BLaER1 treated with 17β-estradiol and CSF1 and Interleukin-3, amounts not matched to agents 10 nM and 100 nM (cell line): Measurements from ENCODE around the gene C3orf20.

ENCODE experiments used
- H3K27ac ChIP-seq, 11 experiments: shearing (Covaris generic); formaldehyde crosslinking; 2 replicates each; pipeline ENCODE4 v1.8.1; 2022
- H3K27me3 ChIP-seq, 11 experiments: shearing (Covaris generic); formaldehyde crosslinking; 2 replicates each; pipeline ENCODE4 v1.8.1; 2022
- H3K36me3 ChIP-seq, 11 experiments: shearing (Covaris generic); formaldehyde crosslinking; 2 replicates each; pipeline ENCODE4 v1.8.1; 2022
- H3K4me1 ChIP-seq, 10 experiments: shearing (Covaris generic); formaldehyde crosslinking; 2 replicates each; pipeline ENCODE4 v1.8.1; 2022
- H3K4me2 ChIP-seq, 11 experiments: shearing (Covaris generic); formaldehyde crosslinking; 2 replicates each; pipeline ENCODE4 v1.8.1; 2022
- H3K4me3 ChIP-seq, 10 experiments: shearing (Covaris generic); formaldehyde crosslinking; 2 replicates each; pipeline ENCODE4 v1.8.1; 2022
- H3K9ac ChIP-seq, 11 experiments: shearing (Covaris generic); formaldehyde crosslinking; 2 replicates each; pipeline ENCODE4 v1.8.1; 2022
- H3K9me3 ChIP-seq, 11 experiments: shearing (Covaris generic); formaldehyde crosslinking; replicated peaks in 1 of 11; 2 replicates each; pipeline ENCODE4 v1.8.1; 2022
- H4K20me1 ChIP-seq, 11 experiments: shearing (Covaris generic); formaldehyde crosslinking; 2 replicates each; pipeline ENCODE4 v1.8.1; 2022
- Cebpa-rat ChIP-seq, 11 experiments: shearing (Covaris generic); IDR thresholded peaks; 2 replicates each; pipeline ENCODE4 v1.8.1; 2022

The C3orf20 gene

DNA sequence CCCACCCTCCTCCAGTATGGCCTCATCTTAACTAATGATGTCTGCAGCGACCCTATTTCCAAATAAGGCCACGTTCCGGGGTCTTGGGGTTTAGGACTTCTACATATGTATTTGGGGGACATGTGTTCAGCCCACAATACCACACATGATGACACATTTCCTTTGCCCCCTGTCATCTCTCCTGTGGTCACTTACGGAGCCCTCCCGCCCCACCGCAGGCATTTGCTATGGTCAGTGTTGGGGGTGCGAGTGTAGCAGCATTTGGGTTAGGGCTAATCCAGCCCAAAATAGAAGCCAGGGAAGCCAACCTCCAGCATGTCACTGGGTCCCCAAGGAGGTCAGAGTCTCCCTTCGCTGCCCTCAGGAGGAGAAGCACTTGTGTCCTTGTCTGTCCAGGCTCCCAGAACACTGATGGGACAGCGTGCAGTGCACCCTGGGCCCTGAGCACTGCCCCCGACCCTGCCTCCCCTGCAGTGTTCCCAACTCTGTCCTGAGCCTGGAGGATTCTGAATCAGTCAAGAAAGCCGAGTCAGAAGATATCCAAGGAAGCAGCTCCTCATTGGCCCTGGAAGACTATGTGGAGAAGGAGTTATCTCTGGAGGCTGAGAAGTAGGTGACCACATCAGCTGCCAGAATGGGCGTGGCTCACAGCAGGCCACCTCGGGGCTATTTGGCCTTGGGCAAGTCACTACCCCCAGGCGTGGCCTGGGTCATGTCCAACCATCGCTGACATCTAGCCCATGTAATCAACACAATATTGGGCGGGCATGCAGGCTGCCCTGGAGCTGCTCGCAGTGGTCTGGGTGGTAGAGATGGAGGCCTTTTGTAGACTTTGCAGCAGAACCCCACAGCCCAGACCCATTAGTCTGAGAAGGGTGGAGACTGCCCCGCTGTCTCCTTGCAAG is 96.9 kb downstream of the C3orf20 start:
- peaks cover 5 to 54% (median 35%) of the 10 kb centered on the region in 10 experiments; a peak in 16 of 20 replicates for H3K4me1 ChIP-seq
- no peak overlapping the region for H3K27ac ChIP-seq
- TF ChIP-seq Cebpa-rat (IDR thresholded peaks at IDR 0.05), result no peak
- H3K4me2 ChIP-seq, result peak overlapping the region in 2 of 11 experiments; percentile 3 to 55; a peak in 1 of 22 replicates
- H3K9ac ChIP-seq, result no peak overlapping the region
- no peak overlapping the region for H3K4me3 ChIP-seq
- no peaks in the 10 kb centered on the region for H4K20me1 ChIP-seq
- no peaks in the 10 kb centered on the region for H3K27me3 ChIP-seq
- no peaks in the 10 kb centered on the region for H3K36me3 ChIP-seq
- H3K9me3 ChIP-seq, result no peaks in the 10 kb centered on the region

DNA sequence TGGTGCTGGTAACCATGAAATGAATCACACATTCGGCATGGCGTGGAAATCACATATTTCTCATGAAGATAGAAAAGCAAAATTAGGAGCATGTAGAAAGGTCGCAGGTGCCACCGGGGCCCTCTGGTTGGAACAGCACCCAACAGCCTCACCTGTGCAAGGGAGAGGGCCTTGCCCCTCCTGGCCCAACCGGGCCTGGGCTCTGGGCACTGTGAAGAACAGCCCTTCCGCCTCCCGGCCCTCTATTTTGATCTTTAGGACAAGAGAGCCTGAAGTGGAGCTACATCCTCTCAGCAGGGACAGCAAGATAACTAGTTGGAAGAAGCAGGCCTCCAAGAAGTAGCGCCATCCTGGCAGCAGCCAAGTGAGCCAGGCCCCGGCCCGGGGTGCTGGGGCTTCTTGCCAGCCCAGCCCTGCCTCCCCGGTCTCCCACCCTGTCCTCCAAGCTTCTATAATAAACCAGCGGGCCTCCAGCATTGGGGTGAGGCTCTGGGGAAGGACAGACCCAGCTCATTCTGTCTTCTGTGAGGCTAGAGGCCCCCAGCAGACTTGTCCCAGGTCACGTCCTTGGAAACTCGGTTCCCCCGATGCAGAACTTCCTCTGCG is 97.7 kb downstream of the C3orf20 start:
- H3K9me3 ChIP-seq, result peaks cover 0 to 3% (median 0%) of the 10 kb centered on the region in 11 experiments; a peak in 4 of 22 replicates
- H3K27ac ChIP-seq, result peak overlapping the region in 3 of 11 experiments; percentile 25 to 48 (median 28); a peak in 1 of 22 replicates
- H3K9ac ChIP-seq, result no peak overlapping the region
- no peak overlapping the region for H3K4me3 ChIP-seq
- no peaks in the 10 kb centered on the region for H3K27me3 ChIP-seq
- H3K4me2 ChIP-seq, result peak overlapping the region in 9 of 11 experiments; percentile 2 to 55 (median 42); a peak in 12 of 22 replicates
- no peak for TF ChIP-seq Cebpa-rat (IDR thresholded peaks at IDR 0.05)
- no peaks in the 10 kb centered on the region for H4K20me1 ChIP-seq
- no peaks in the 10 kb centered on the region for H3K36me3 ChIP-seq
- peaks cover 5 to 46% (median 32%) of the 10 kb centered on the region in 10 experiments; a peak in 16 of 20 replicates for H3K4me1 ChIP-seq

DNA sequence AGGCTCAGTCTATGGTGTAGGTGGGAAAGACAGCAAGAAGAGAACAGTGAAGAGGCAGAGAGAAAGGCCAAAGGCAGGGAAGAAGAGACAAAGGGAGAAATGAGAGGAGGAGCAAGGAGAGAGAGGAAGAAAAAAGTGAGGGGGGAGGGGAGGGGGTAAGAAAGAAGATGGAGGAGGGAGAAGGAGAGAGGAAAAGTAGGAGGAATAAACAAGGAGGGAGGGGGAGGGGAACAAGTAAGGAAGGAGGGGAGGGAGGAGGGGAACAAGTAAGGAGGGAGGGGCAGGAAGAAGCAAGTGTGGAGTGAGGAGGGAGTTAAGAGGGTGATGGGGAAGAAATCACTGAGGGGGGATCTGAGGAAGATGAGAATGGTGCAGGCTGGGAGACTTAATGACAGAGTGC is 98.3 kb downstream of the C3orf20 start:
- H3K36me3 ChIP-seq, result no peaks in the 10 kb centered on the region
- H3K27ac ChIP-seq, result peak overlapping the region in 3 of 11 experiments; percentile 28 to 48 (median 35); a peak in 2 of 22 replicates
- H3K9me3 ChIP-seq, result peaks cover under 1 to 10% (median 5%) of the 10 kb centered on the region in 11 experiments; a peak in 19 of 22 replicates
- peaks cover 5 to 40% (median 31%) of the 10 kb centered on the region in 10 experiments; a peak in 16 of 20 replicates for H3K4me1 ChIP-seq
- no peaks in the 10 kb centered on the region for H4K20me1 ChIP-seq
- no peaks in the 10 kb centered on the region for H3K27me3 ChIP-seq
- peak overlapping the region in 2 of 11 experiments; percentile 27 to 31; a peak in 1 of 22 replicates for H3K9ac ChIP-seq
- no peak for TF ChIP-seq Cebpa-rat (IDR thresholded peaks at IDR 0.05)
- no peak overlapping the region for H3K4me3 ChIP-seq
- peak overlapping the region in 10 of 11 experiments; percentile 7 to 73 (median 52); a peak in 16 of 22 replicates for H3K4me2 ChIP-seq

DNA sequence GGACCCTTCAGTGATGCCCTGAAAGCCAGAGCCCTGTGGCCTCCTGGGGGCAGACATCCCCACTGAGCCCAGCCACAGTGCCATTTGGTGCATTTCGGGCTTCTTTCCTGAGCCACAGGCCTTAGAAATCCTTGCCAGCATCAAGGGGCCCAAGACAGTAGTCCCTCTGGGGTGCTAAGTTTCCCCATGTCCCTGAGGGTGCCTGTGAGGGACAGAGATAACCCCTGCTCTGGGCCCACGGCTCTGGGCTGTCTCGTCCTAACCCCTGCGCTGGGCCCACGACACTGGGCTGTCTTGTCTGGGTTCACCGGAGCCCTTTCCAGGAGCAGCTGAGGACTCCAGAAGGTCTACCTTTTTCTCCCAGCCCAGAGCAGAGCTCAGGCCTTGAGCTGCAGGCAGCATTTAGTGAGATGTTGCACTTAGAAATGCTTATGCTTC is 98.8 kb downstream of the C3orf20 start:
- H4K20me1 ChIP-seq, result no peaks in the 10 kb centered on the region
- peak overlapping the region in 8 of 11 experiments; percentile 19 to 73 (median 62); a peak in 15 of 22 replicates for H3K4me2 ChIP-seq
- H3K36me3 ChIP-seq, result no peaks in the 10 kb centered on the region
- H3K27me3 ChIP-seq, result no peaks in the 10 kb centered on the region
- no peak overlapping the region for H3K4me3 ChIP-seq
- peak overlapping the region in 2 of 11 experiments; percentile 23 to 35; a peak in 1 of 22 replicates for H3K27ac ChIP-seq
- H3K9me3 ChIP-seq, result peaks cover 5 to 14% (median 9%) of the 10 kb centered on the region in 11 experiments; a peak in 21 of 22 replicates
- peak overlapping the region in 2 of 11 experiments; percentile 27 to 31; a peak in 2 of 22 replicates for H3K9ac ChIP-seq
- H3K4me1 ChIP-seq, result peaks cover 5 to 40% (median 31%) of the 10 kb centered on the region in 10 experiments; a peak in 16 of 20 replicates
- no peak for TF ChIP-seq Cebpa-rat (IDR thresholded peaks at IDR 0.05)

DNA sequence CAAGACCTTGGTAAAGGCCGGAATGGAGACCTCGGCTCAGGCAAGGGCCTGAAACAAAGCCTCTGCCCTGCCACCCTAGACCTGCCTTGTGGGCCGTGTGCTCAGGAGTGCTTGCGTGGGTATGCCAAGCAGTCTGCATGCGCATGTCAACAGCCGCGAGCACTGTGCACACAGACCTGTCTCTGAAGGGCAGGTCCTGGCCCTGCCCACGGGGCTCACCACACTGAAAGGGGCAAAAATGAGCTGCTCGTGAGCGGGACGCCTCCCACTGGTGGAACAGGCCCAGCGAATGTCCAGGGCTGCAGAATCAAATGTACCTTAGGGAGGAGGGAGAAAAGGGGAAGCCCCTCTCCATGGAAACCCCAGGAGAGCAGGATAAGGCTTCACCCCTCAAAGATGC is 99.5 kb downstream of the C3orf20 start:
- Histone ChIP-seq H3K4me3 (no peak overlapping the region), H3K36me3 (no peaks in the 10 kb centered on the region), H4K20me1 (no peaks in the 10 kb centered on the region), H3K27ac (no peak overlapping the region), H3K4me2 (peak overlapping the region in 8 of 11 experiments; percentile 19 to 73 (median 50); a peak in 13 of 22 replicates), H3K9me3 (peaks cover 12 to 21% (median 17%) of the 10 kb centered on the region in 11 experiments; a peak in 21 of 22 replicates), H3K27me3 (no peaks in the 10 kb centered on the region), H3K9ac (no peak overlapping the region), H3K4me1 (peaks cover 5 to 40% (median 31%) of the 10 kb centered on the region in 10 experiments; a peak in 16 of 20 replicates)
- TF ChIP-seq Cebpa-rat (IDR thresholded peaks at IDR 0.05), result no peak

DNA sequence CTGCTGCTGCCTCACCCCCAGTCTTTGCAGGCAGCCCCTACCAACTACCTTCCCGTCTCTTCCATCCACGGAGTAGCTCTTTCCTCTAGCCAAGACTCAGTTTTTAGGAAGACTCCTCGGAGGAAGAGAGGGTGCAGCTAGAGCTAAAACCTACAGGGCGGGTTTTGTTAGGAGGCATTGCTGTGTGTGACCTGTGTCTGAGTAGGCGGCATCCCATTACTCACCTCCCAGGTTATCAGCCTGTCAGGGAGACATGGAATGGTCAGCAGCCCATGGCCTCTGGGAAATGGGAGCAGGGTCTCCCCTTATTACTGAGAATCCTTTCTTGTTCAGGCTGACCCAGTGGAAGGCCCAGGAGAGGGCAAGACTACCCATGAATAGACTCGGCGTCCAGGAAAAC is 100.1 kb downstream of the C3orf20 start:
- H3K4me2 ChIP-seq, result peak overlapping the region in 8 of 11 experiments; percentile 19 to 73 (median 50); a peak in 13 of 22 replicates
- H3K4me3 ChIP-seq, result no peak overlapping the region
- H3K27ac ChIP-seq, result no peak overlapping the region
- TF ChIP-seq Cebpa-rat (IDR thresholded peaks at IDR 0.05), result no peak
- no peaks in the 10 kb centered on the region for H3K36me3 ChIP-seq
- no peaks in the 10 kb centered on the region for H4K20me1 ChIP-seq
- H3K4me1 ChIP-seq, result peaks cover 5 to 40% (median 31%) of the 10 kb centered on the region in 10 experiments; a peak in 16 of 20 replicates
- H3K9me3 ChIP-seq, result peaks cover 17 to 26% (median 21%) of the 10 kb centered on the region in 11 experiments; a peak in 21 of 22 replicates
- no peak overlapping the region for H3K9ac ChIP-seq
- H3K27me3 ChIP-seq, result no peaks in the 10 kb centered on the region

DNA sequence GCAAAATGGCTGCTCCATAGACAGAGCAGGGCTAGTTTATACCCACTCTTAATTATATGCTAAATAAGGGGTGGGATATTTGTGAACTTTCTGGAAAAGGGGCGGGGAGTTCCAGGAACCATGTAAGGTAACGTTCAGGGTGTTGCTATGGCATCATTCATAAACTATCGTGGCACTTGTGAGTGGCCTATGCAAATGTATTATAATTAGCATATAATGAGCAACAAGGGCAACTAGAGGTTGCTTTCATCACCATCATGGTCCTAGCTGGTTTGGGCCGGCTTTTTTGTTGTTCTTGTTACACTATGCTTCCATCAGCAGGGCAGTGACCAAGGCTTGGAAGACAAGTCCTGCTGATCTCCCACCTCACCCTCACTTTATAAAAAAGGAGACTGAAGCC is 100.6 kb downstream of the C3orf20 start:
- Histone ChIP-seq H3K27me3 (no peaks in the 10 kb centered on the region), H3K27ac (no peak overlapping the region), H3K9me3 (peaks cover 17 to 28% (median 24%) of the 10 kb centered on the region in 11 experiments; a peak in 21 of 22 replicates), H3K9ac (no peak overlapping the region), H3K36me3 (no peaks in the 10 kb centered on the region), H4K20me1 (no peaks in the 10 kb centered on the region), H3K4me3 (no peak overlapping the region), H3K4me2 (peak overlapping the region in 3 of 11 experiments; percentile 60 to 69 (median 68); a peak in 2 of 22 replicates), H3K4me1 (peaks cover 5 to 40% (median 31%) of the 10 kb centered on the region in 10 experiments; a peak in 16 of 20 replicates)
- TF ChIP-seq Cebpa-rat (IDR thresholded peaks at IDR 0.05), result no peak

DNA sequence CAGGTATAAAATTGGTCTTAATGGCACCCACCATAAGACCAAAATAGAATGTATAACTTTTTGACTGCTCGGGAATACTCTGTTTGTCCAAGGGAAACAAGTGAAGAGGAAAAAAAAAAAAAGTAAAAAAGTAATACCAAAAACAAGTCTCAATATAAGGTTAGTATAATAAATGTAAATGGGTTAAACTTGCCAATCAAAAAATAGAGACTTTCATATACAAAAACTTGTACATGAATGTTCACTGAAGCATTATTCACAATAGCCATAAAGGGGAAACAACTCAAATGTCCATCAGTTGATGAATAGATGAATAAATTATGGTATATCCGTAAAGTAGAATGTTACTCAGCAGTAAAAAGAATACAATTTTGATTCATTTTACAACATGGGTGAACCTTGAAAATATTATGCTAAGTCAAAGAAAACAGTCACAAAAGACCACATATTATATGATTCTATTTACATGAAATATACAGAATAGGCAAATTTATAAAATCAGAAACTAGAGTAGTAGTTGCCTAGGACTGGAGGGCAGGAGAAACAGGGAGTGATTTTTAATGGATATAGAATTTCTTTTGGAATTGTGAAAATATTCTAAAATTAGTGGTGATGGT is 104.2 kb downstream of the C3orf20 start:
- H3K4me3 ChIP-seq, result no peak overlapping the region
- H3K9ac ChIP-seq, result no peak overlapping the region
- H3K27ac ChIP-seq, result no peak overlapping the region
- H3K36me3 ChIP-seq, result no peaks in the 10 kb centered on the region
- no peaks in the 10 kb centered on the region for H3K27me3 ChIP-seq
- peaks cover 17 to 28% (median 24%) of the 10 kb centered on the region in 11 experiments; a peak in 21 of 22 replicates for H3K9me3 ChIP-seq
- no peak overlapping the region for H3K4me2 ChIP-seq
- TF ChIP-seq Cebpa-rat (IDR thresholded peaks at IDR 0.05), result no peak
- H4K20me1 ChIP-seq, result no peaks in the 10 kb centered on the region
- peaks cover 0 to 17% (median 15%) of the 10 kb centered on the region in 10 experiments; a peak in 14 of 20 replicates for H3K4me1 ChIP-seq
